HepG2 (cell line): ENCODE results near the gene HSDL1.

Experiments used
- EZH2 ChIP-seq: conservative IDR thresholded peaks from 2 replicates; pipeline ENCODE4 v1.6.1; 2012; ENCODE audit warnings: mild to moderate bottlenecking, low read depth, low read length, moderate library complexity
- KDM5B ChIP-seq: sonication (generic); formaldehyde crosslinking; IDR thresholded peaks from 2 replicates; pipeline ENCODE4 v1.4.0; 2020; ENCODE audit warnings: missing genetic modification reagents, mild to moderate bottlenecking, borderline replicate concordance
- NR2F2 ChIP-seq: IDR thresholded peaks from 2 replicates; pipeline ENCODE4 v1.6.1; 2012; ENCODE audit warnings: low read depth, inconsistent platforms, borderline replicate concordance
- SIN3B ChIP-seq: fragments of 150-350 bp; IDR thresholded peaks from 2 replicates; pipeline ENCODE4 v1.6.1; 2014; ENCODE audit warnings: low read length
- ZMYM4 ChIP-seq: sonication (generic); formaldehyde crosslinking; IDR thresholded peaks from 2 replicates; pipeline ENCODE4 v1.8.1; 2023; ENCODE audit warnings: mild to moderate bottlenecking, missing genetic modification reagents
- ZNF614 ChIP-seq: IDR thresholded peaks from 2 replicates; pipeline ENCODE4 v1.6.1; 2018; ENCODE audit warnings: missing biosample characterization, missing genetic modification reagents, inconsistent platforms, borderline replicate concordance
- TF ChIP-seq, protein P1 (sequence below): sonication (generic); formaldehyde crosslinking; IDR thresholded peaks from 2 replicates; pipeline ENCODE4 v1.5.0; 2020; ENCODE audit warnings: missing genetic modification reagents, mild to moderate bottlenecking, borderline replicate concordance
- TF ChIP-seq, protein P2 (sequence below): sonication (generic); formaldehyde crosslinking; IDR thresholded peaks from 2 replicates; pipeline ENCODE4 v1.4.0; 2020; ENCODE audit warnings: missing genetic modification reagents, borderline replicate concordance
- TF ChIP-seq, protein P3 (sequence below): sonication (generic); formaldehyde crosslinking; IDR thresholded peaks from 2 replicates; pipeline ENCODE4 v1.5.0; 2020; ENCODE audit warnings: mild to moderate bottlenecking, missing genetic modification reagents, moderate library complexity

DNA sequence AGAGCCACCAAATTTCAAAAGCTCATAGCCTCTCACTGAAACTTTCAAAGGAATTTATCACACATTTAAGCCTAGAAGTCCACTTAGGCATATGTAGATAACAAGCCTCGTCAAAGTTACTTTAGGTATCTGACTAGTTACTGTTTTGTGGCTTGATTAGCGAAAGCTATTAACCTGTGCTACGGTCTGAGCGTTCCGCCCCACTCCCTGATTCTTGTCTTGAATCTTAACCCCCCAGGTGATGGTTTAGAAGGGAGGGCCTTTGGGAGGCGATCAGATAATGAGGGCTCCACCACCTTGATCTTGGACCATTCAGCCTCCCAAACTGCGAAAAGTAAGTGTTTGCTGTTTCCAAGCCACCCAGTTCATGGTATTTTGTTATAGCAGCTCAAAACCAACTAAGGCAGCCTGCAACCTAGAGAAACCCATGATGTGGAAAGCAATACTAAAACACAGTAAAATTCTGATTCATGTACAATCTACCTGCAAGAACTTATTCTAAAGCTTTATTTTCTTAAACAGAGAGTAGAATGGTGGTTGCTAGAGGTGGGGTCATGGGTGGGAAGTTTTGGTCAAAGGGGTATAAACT lies 7.1 kb downstream of the HSDL1 start:
- TF ChIP-seq SIN3B (no peak), ZNF614 (CRISPR knock-in tag) (no peak), ZMYM4 (CRISPR knock-in tag) (no peak), KDM5B (CRISPR knock-in tag) (no peak), EZH2 (no peak), NR2F2 (no peak)
- TF ChIP-seq, protein P1, sequence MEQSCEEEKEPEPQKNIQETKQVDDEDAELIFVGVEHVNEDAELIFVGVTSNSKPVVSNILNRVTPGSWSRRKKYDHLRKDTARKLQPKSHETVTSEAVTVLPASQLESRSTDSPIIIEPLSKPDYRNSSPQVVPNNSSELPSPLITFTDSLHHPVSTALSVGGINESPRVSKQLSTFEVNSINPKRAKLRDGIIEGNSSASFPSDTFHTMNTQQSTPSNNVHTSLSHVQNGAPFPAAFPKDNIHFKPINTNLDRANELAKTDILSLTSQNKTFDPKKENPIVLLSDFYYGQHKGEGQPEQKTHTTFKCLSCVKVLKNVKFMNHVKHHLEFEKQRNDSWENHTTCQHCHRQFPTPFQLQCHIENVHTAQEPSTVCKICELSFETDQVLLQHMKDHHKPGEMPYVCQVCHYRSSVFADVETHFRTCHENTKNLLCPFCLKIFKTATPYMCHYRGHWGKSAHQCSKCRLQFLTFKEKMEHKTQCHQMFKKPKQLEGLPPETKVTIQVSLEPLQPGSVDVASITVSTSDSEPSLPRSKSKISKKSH = no peak
- TF ChIP-seq, protein P2, sequence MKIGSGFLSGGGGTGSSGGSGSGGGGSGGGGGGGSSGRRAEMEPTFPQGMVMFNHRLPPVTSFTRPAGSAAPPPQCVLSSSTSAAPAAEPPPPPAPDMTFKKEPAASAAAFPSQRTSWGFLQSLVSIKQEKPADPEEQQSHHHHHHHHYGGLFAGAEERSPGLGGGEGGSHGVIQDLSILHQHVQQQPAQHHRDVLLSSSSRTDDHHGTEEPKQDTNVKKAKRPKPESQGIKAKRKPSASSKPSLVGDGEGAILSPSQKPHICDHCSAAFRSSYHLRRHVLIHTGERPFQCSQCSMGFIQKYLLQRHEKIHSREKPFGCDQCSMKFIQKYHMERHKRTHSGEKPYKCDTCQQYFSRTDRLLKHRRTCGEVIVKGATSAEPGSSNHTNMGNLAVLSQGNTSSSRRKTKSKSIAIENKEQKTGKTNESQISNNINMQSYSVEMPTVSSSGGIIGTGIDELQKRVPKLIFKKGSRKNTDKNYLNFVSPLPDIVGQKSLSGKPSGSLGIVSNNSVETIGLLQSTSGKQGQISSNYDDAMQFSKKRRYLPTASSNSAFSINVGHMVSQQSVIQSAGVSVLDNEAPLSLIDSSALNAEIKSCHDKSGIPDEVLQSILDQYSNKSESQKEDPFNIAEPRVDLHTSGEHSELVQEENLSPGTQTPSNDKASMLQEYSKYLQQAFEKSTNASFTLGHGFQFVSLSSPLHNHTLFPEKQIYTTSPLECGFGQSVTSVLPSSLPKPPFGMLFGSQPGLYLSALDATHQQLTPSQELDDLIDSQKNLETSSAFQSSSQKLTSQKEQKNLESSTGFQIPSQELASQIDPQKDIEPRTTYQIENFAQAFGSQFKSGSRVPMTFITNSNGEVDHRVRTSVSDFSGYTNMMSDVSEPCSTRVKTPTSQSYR (CRISPR knock-in tag) = no peak
- TF ChIP-seq, protein P3, sequence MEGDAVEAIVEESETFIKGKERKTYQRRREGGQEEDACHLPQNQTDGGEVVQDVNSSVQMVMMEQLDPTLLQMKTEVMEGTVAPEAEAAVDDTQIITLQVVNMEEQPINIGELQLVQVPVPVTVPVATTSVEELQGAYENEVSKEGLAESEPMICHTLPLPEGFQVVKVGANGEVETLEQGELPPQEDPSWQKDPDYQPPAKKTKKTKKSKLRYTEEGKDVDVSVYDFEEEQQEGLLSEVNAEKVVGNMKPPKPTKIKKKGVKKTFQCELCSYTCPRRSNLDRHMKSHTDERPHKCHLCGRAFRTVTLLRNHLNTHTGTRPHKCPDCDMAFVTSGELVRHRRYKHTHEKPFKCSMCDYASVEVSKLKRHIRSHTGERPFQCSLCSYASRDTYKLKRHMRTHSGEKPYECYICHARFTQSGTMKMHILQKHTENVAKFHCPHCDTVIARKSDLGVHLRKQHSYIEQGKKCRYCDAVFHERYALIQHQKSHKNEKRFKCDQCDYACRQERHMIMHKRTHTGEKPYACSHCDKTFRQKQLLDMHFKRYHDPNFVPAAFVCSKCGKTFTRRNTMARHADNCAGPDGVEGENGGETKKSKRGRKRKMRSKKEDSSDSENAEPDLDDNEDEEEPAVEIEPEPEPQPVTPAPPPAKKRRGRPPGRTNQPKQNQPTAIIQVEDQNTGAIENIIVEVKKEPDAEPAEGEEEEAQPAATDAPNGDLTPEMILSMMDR (CRISPR knock-in tag) = no peak
